NCI-H1092 (cell line): ENCODE results near the gene LKAAEAR1.

Source experiments
- DNase-seq: peaks from one replicate; lab custom pipeline; 2025; lab: John Stamatoyannopoulos, UW

Gene LKAAEAR1

DNA sequence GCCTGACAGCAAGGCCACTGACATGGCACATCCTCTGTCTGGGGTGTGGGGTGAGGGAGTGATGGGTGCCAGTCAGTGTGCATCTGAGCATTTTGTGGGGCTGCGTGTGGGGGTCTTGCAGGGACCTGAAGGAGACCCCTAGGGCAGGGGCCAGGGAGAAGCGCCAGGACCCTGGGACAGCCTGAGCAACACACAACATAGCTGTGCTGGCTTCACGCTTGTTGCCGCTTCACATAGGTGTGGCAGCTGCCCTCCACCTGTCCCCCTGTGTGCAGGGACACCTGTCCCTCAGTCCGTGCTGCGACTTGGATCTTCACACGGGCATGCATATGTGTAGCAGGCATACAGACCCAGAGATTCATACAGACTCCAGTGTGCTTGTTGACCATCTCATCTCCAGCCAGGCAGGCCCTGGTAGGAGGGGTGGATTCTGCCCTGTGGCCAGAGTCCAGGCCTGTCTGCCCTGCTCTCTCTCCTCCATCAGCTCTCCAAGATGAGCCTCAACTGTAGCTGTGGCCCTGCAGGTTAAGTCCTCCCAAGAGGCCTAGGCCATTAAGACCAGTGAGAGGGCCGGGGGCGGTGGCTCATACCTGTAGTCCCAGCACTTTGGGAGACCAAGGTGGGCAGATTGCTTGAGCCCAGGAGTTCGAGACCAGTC is 26.3 kb upstream of the LKAAEAR1 start:
- DNase-seq = no peak

DNA sequence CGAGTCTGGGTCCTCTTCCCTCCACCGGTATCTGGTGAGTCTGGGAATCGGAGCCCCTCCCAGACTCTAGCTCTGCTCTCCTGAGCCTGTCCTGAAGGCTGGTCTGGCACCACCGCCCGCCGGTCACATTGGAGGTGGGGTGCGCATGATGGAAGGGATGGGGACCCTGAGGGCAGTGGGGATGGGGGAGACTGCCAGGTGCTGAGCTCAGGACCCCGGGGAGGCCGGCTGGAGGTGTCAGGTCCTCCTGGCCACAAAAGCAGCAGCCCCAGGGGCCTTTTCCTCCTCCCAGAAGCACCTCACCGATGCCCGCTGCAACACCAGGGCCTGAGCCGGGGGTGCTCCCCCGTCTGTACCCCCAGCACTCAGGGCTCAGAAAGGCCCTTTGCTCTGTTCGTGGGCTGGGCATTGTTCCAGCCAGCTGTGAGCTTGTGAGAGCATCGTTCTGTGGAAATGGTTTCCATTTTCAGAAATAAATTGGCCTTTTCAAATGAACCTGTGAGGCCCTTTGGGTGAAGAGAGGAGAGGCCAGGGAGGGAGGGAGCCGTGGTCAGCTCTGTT is 25.7 kb upstream of the LKAAEAR1 start:
- no peak for DNase-seq

DNA sequence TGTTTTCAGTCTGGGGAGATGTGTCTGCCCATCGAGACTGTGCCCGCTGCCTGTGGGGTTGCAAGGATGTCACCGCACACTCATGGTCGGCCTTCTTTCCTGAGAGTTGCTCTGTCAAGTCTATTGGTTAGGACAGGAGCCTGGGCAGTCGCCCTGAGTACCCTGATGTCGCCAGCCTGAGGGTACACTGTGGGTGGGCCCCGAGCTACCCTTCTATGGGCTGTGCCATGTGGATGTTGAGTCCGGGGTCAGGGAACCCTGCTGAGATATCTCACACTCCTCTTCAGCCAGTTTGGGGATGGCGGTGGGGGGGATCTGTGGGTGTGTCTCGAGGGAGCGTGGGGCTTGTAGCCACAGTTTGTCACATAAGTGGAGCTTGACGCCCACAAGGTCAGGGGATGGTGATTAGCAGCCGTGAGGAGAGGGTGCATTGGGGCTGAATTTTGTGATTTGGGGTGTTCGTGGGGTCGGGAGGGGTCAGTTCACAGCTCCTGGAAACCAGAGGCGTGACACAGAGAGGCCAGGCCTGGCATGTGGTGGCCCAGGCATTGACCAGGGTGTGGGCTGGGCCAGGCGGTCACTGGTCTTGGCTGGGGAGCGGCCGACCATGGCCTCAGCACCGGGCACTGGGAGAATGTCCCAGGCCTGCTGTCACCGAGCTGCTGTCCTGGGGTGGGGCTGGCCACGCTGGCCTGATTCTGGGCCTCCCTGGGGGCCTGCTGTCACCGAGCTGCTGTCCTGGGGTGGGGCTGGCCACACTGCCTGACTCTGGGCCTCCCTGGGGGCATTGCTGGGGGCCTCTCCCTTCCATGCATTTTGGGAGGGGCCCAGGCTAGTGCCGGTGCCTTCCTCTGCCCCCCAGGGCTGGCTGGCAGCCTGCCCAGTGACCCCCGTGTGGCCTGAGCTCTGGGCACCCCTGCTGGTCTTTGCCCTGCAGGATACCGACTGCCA is 24.8 kb upstream of the LKAAEAR1 start:
- DNase-seq = no peak

DNA sequence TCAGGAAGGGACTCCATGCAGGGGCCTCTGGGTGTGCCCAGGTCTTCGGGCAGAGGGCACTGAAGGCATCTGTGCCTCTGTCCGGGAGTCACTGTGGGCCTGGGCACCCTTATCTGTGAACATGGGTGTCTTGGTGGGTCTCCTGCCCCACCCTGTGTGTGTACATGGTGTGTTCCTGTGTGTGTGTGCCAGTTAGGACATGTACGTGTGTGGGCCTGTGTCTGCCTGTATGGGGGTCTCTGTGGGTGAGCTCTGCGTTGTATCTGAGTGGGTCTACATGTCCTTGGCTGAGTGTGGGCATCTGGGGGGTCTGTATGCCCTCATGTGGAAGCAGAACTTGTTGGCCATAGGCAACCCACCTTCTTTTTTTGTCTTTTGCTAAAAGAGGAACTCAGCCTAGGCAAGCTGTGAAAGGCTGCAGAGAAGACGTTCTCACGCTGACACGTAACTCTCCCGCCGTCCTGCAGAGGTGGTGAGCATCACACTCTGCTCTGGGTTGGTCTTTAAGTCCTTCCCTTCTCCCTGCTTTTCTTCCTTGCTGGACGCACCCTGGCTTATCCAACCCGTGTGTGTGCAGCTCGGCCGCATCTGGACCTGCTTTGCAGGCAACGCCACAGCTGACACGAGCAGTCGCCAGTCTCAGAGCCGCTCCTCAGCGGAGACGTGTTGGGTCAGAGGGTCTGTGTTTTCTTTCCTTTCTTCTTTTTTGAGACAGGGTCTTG is 23.7 kb upstream of the LKAAEAR1 start:
- DNase-seq = no peak

DNA sequence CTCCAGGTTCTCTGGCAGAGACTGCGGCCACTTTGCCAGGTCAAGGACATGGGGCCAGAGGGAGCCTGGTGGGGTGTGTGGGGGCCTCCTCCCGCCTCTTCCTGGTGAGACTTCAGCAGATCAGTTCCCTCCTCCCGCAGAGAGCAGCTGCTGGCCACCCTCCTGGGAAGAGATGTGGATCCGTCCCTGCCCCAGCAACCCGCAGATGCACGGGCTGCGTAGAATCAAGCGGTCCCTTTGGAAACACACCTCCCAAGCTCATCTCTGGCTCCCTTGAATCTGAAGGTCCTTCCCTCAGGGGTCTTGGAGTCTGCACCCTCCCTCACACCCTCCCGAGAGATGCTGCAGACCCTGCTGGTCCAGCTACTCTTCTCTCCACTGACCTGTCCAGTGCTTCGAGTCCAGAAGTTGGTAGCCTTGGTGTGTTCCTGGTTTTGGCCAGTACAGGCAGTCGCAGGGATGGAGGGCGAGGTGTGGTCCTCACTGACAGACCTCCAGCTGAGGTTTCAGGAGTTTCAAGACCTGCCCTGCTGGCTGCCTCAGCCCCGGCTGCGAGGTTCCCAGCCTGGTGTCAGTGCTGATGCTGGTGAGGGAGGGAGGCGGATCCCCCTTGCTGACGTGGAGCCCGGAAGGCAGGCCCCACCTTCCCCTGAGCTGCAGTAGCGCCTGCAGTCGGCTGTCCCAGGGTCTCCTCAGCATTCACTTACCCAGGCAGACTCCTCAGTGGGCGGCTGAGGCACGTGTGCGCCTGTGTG is 23.0 kb upstream of the LKAAEAR1 start, which contains the start of gene NPBWR2:
TSS of gene NPBWR2 (minus strand) at position 585 of the 755 bp plus-strand sequence. CDS start 734 bp downstream, outside the sequence.
- no peak for DNase-seq

DNA sequence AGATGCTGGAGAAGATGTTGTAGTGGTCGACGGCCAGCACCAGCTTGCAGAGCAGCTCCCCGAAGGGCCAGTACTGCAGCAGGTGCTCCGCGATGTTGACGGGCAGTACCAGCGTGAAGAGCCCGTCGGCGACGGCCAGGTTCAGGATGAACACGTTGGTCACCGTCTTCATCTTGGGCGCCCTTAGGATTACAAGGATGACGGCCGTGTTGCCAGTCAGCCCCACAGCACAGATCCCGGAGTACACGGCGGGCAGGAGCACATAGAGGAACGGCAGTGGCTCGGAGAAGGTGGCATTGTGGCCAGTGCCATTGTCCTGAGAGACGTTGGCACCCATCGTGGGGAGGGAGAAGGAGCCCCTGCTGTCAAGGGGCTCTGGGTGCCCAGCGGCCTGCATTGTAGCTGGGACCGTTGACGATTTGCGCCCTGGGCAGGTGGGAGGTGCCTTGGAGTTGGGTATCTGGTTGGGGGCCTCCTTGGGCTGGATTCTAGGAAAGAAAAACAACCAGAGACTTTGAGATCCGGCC is 22.3 kb upstream of the LKAAEAR1 start:
- no peak for DNase-seq

DNA sequence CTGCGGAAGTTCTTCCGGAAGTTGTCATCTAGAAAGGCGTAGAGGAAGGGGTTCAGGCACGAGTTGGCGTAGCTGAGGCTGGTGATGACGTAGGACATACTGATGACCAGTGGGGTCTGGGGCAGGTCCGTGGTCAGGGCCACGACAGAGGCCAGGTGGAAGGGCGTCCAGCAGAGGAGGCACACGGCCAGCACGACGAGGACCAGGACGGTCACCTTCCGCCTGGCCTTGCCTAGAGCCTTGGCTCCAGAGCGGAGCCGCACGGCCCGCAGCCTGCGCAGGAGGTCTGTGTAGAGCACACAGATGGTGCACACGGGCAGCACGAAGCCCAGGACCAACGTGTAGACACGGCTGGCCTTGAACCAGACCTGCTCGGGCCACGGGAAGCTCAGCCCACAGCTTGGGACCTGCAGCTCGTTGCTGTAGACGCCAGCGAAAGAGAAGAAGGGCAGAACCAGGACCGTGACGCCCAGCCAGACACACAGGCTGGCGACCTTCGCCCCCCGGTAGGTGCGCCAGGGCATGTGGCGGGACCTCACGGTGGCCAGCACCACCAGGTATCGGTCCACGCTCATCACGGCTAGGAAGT is 21.7 kb upstream of the LKAAEAR1 start:
- DNase-seq = no peak

DNA sequence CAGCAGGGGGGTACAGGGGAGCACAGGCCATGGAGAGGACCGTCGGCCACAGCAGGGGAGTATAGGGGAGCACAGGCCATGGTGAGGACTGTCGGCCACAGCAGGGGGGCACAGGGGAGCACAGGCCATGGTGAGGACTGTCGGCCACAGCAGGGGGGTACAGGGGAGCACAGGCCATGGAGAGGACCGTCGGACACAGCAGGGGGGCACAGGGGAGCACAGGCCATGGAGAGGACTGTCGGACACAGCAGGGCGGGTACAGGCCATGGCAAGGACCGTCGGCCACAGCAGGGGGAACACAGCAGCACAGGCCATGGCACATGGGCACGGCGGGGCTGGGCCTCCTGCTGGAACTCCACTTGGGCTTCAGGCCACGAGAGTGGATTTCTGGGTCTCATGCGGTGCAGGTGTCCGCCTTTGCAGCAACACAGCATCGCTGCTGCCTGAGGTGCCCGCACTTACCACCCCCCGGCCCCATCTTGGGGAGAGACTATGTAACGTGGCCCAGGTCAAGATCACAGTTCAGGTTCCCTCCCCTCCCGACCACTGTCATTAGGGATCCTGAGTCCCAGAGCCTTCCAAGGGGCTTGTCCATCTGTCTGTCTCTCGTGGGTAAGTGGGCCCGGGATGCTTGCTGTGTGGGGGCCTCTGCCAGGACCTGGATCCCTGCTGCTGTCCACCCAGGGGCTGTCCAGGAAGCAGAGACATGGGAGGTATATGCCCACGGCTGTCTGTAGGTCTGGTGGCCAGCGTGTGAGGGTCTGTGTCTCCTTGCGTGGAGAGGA is 20.7 kb upstream of the LKAAEAR1 start:
- no peak for DNase-seq

DNA sequence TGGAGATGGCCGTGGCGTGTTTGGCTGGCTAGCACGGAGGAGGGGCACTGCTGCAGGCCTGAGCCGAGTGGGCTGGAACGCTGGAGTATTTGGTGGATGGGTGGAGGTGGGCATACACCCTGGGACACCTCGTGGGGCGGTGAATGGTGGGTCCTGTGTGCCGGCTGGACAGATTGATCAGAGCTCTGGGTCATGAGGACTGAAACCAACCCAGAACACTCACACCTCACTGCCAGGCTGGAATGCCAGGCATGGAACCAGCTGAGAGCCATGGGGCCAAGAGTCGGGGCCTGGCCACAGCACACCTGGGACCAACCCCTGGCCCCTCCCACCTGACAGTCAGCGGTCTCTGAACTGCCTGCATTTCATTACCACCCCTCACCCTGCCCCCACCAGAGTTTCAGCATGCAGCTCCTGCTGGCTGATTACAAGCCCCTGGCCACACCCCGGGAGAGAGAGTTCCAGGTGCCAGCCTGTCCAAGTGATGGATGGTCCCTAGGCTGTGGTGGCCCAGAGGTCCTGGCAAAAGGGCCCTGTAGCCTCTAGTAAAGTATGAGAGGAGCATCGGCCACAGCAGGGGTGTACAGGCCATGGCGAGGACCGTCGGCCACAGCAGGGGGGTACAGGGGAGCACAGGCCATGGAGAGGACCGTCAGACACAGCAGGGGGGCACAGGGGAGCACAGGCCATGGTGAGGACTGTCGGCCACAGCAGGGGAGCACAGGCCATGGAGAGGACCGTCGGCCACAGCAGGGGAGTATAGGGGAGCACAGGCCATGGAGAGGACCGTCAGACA is 19.9 kb upstream of the LKAAEAR1 start:
- no peak for DNase-seq

DNA sequence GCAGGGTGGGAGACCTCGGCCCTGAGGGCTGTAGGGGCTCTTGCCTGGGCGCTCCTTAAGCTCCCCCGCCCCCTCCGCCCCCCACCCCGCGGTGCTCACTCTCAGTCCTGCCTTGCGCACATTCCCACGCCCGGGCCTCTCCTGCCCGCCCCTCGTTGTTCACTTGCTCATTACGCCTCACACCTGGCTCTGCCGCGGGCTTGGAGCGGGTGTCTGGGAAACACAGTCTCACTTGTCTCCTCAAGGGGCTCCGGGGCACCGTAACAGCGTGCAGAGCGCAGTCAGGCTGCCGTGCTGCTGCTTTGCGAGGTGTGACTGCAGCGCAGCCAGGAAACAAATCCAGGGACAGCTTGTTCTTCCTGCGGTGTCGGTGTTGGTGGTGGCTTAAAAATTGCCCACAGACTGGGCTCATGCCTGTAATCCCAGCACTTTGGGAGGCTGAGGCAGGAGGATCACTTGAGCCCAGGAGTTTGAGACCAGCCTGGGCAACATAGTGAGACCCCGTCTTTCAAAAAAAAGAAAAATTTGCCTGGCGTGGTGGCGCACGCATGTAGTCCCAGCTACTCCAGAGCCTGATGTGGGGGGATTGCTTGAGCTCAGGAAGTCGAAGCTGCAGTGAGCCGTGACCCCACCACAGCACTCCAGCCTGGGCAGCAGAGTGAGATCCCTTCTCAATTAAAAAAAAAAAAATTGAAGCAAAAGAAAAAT is 18.6 kb upstream of the LKAAEAR1 start:
- no peak for DNase-seq

DNA sequence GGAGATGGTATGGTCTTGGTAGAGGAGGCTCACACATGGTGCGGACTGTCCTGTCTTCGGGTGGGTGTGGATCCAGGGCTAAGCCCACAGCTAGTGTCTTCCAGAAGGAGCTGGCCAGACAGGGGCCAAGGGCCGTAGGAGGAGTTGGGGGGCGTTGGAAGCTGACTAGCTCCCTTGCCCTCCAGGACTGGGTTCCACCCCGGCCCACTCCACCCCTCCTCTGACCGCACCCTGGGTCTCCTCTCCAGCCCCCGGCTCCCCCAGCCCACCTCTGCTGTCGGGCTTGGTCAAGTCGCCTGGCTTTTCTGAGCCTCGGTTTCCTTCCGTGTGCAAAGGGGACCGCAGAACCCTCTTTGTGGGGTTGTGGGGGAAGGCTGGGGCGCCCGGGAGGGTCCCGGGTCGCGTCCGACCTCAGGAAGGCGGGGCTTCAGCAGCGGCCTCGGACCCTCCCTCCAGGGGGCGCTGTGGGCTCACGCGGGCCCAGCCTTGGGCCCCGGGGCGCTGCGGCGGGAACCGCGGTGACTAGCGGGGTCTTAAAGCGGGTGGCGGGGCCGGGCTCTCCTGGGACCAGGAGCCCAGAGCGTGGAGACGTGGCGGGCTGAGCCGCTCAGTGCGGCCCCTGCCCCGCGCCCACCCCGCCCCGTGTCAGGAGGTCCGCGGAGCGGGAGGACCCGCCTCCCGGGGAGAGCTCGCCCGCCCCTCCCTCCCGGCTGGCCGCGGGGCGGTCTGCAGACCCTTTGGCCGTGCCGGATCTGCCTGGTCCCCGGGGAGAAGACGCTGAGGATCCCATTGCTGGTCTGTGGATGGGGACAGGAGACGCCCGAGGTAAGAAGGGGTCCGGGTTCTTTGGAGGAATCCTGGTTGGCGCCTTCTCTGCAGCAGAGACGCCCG is 17.8 kb upstream of the LKAAEAR1 start:
- no peak for DNase-seq

DNA sequence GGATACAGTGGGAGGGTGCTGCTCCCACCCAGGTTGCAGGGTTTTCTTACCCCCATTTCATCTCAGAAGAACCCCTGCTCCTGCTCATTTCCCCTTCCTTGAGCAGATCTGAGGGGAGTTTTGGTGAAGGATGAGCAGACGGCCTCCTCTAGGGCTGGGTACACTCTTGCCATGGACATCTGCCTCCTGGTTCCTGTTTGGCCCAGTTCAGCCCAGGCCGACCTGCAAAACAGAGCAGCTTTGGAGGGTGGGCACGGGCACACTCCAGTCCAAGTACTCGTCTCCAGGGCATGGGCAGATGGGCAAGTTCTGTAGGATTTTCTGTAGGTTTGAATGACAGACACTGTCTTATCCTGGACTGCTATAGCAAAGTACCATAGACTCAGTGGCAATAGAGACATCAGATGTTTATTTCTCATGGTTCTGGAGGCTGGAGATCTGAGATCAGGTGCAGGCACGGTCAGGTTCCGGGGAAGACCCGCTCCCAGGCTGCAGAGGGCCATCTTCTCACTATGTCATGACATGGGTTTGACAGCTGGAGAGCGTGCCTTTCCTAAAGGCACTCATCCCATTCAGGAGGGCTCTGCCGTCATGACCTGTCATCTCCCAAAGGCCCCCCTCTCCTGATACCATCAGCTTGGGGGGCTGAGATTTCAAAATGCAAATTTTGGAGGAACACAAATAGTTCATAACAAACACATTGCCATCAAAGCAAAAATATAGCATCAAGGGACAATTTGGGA is 16.9 kb upstream of the LKAAEAR1 start:
- no peak for DNase-seq

DNA sequence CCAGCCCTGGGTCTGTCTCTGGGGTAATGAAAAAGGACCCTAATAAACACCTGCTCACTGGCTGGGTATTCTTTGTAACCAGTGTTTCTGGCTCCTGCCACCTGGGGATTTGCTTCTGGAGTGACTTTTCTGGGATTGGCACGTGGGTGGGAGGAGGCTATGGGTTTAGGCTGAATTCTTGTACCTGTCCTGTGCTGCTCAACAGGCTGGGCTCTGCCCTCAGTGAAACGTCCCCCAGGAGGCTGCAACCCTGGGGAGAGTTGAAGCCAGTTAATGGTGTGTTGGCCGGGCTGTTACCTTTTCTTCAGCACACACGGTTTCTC is 16.3 kb upstream of the LKAAEAR1 start:
- no peak for DNase-seq

DNA sequence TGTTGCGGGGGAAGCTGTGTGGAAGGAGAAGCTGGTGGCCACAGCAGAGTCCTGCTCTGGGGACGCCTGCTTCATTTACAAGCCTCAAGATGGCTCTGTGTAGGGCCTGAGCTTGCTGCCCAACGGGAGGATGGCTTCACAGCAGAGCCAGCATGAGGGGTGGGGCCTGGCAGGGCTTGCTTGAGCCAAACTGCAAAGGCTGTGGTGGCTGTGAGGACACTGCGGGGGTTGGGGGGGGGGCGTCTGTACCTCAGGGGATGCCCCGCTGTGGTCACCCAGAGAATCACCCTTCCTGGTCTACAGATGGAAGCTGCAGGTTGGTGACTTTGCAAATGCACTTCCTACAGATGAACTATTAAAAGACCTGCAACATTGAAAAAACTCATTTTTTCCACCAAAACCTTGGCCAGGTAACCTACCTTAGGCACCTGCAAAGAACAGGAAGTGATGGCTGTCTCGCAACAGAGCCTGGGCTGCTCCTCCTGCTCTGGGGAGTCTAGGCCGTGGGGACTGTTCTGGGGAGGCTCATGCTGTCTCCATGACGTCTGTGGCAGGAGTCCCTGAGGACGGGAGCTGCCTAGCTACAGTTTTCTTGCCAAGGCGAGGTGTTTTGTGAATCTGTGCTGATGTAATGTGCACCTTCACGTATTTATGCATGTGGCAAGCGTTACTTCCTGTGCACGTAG is 15.8 kb upstream of the LKAAEAR1 start:
- DNase-seq = peak; percentile 15

DNA sequence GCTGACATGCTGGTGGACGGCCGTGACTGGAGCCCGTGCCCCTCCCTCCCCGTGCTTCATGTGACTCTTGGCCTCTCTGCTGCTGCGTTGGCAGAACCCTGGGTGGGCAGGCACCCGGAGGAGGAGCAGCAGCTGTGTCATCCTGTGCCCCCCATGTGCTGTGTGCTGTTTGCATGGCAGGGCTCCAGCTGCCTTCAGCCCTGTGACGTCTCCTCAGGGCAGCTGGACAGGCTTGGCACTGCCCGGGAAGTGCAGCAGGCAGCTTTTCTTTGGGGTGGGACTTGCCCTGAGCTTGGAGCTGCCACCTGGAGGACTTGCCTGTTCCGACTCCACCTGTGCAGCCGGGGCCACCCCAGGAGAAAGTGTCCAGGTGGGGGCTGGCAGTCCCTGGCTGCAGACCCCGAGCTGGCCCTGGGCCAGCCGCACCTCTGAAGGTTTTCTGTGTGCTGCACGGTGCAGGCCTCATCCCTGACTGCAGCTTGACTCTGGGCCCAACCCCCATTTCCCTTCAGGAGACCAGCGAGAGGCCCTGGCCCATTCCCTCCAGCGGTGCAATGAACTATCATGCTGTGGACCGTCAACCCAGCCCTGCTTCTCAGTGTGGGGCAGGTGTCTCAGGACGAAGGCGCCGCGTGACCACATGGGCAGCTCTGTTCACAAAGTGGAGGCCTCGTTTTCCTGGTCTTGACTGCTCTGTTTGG is 15.0 kb upstream of the LKAAEAR1 start:
- peak; percentile 79 for DNase-seq
